NB4 (cell line): ENCODE measurements around the gene CAMP.

Source experiments
- MYC ChIP-seq: IDR thresholded peaks from 2 replicates; pipeline ENCODE4 v1.6.1; 2011; ENCODE audit warnings: low read depth, low read length
- POLR2A ChIP-seq: IDR thresholded peaks from 2 replicates; pipeline ENCODE4 v1.6.1; 2011; ENCODE audit warnings: mild to moderate bottlenecking; ENCODE audit not compliant: insufficient read length; ENCODE audit errors: extremely low read depth
- TF ChIP-seq, protein P1 (sequence below): IDR thresholded peaks from one replicate; pipeline ENCODE4 v1.5.1; 2012; ENCODE audit warnings: low read depth, low read length
- TF ChIP-seq, protein P2 (sequence below): IDR thresholded peaks from 2 replicates; pipeline ENCODE4 v1.6.1; 2011; ENCODE audit warnings: low read depth, low read length

- TF ChIP-seq, protein P1, sequence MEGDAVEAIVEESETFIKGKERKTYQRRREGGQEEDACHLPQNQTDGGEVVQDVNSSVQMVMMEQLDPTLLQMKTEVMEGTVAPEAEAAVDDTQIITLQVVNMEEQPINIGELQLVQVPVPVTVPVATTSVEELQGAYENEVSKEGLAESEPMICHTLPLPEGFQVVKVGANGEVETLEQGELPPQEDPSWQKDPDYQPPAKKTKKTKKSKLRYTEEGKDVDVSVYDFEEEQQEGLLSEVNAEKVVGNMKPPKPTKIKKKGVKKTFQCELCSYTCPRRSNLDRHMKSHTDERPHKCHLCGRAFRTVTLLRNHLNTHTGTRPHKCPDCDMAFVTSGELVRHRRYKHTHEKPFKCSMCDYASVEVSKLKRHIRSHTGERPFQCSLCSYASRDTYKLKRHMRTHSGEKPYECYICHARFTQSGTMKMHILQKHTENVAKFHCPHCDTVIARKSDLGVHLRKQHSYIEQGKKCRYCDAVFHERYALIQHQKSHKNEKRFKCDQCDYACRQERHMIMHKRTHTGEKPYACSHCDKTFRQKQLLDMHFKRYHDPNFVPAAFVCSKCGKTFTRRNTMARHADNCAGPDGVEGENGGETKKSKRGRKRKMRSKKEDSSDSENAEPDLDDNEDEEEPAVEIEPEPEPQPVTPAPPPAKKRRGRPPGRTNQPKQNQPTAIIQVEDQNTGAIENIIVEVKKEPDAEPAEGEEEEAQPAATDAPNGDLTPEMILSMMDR = no peak
- no peak for TF ChIP-seq POLR2A
- TF ChIP-seq MYC = no peak
- TF ChIP-seq, protein P2, sequence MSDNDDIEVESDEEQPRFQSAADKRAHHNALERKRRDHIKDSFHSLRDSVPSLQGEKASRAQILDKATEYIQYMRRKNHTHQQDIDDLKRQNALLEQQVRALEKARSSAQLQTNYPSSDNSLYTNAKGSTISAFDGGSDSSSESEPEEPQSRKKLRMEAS = no peak
Observed at GRCh38 chr3:48256557-48256956, 33.3 kb downstream of the CAMP start.
